ENCODE measurements around the gene SORT1.

GRCh38 chr1:109271458-109271857, 126.3 kb downstream of the SORT1 start:
- TF ChIP-seq MXI1 (IDR thresholded peaks at IDR 0.05; ENCODE audit: low read depth, low read length) (no peak), NFIC (IDR thresholded peaks at IDR 0.05; ENCODE audit: borderline replicate concordance) (no peak), MAX (IDR thresholded peaks at IDR 0.05; ENCODE audit: low read depth) (no peak), CTCF (IDR thresholded peaks at IDR 0.05) (no peak), REST (IDR thresholded peaks at IDR 0.05; ENCODE audit: low read depth, low read length) (no peak), USF2 (IDR thresholded peaks at IDR 0.05; ENCODE audit: borderline replicate concordance, low read depth, low read length) (no peak), POLR2AphosphoS5 (IDR thresholded peaks at IDR 0.05; ENCODE audit: low read depth, low read length) (no peak)
